ENCODE measurements around the gene PTP4A1. TPM values are rescaled to one million over a fixed set of nuclear protein-coding genes. Genes with fewer than 3 reads are reported as not detected.

Gene PTP4A1
- total and polyA plus RNA-seq, 2 of the 13 experiments (the other 11 are each of a cell fraction or from before 2014, with no cell fraction given), result 141 to 376 TPM

- peak in 1 of 2 experiments; percentile 53; a peak in 1 of 4 replicates for TF ChIP-seq HMGXB4 (CRISPR knock-in tag; IDR thresholded peaks at IDR 0.05; ENCODE audit: borderline replicate concordance in 1 of 2, low read depth in 1 of 2)
- peak; percentile 74 for TF ChIP-seq HMG20A (CRISPR knock-in tag; IDR thresholded peaks at IDR 0.05; ENCODE audit: borderline replicate concordance)
- peak; percentile 84; the same call in 1 of the 2 replicates for TF ChIP-seq HOMEZ (CRISPR knock-in tag; IDR thresholded peaks at IDR 0.05; ENCODE audit: low read depth)
- TF ChIP-seq RXRB (CRISPR knock-in tag; IDR thresholded peaks at IDR 0.05; ENCODE audit: borderline replicate concordance), result peak; percentile 85; the same call in 1 of the 2 replicates
- peak; percentile 66 for TF ChIP-seq TBL1XR1 (IDR thresholded peaks at IDR 0.05; ENCODE audit: borderline replicate concordance, low read length, partially characterized antibody)
- TF ChIP-seq KDM5A (IDR thresholded peaks at IDR 0.05; ENCODE audit: borderline replicate concordance, low read length), result peak; percentile 67; the same call in 1 of the 2 replicates
- TF ChIP-seq KAT8 (CRISPR knock-in tag; IDR thresholded peaks at IDR 0.05), result peak; percentile 78; the same call in 1 of the 2 replicates
- peak; percentile 51; the same call in 1 of the 2 replicates for TF ChIP-seq SMAD3 (CRISPR knock-in tag; IDR thresholded peaks at IDR 0.05)
- no peak for TF ChIP-seq ESRRA (CRISPR knock-in tag; IDR thresholded peaks at IDR 0.05; ENCODE audit: low read depth)
- peak; percentile 73; the same call in 1 of the 2 replicates for TF ChIP-seq ARID3A (IDR thresholded peaks at IDR 0.05; ENCODE audit: low read depth, low read length)
- 0 out of 2 replicates have a peak, but pooled peaks have one; percentile 40 for TF ChIP-seq HNF1A (IDR thresholded peaks at IDR 0.05; ENCODE audit: low read depth)
- no peak for TF ChIP-seq HNF1A (CRISPR knock-in tag; IDR thresholded peaks at IDR 0.05; ENCODE audit: borderline replicate concordance)
- no peak for TF ChIP-seq AKNA (CRISPR knock-in tag; IDR thresholded peaks at IDR 0.05; ENCODE audit: borderline replicate concordance)
Measured at GRCh38 chr6:63565058-63565726, 7.1 kb upstream of the PTP4A1 start (continued).
